ENCODE measurements around the gene FPR1. TPM values are rescaled to one million over a fixed set of nuclear protein-coding genes. Genes with fewer than 3 reads are reported as not detected.
"Not testable (repeated sequence)": the region's sequence is repeated elsewhere in the genome, so short reads cannot be mapped to it uniquely, and the experiment has no call there.

Gene FPR1
- total RNA-seq, 1 donor from 2014 or later: not detected

GRCh38 chr19:51742789-51743188 is 8.9 kb downstream of the FPR1 start:
- Histone ChIP-seq H3K4me3 (ENCODE audit: insufficient read depth, low read depth, low read length) (no peak overlapping the region), H3K79me2 (ENCODE audit: insufficient read depth, low read length) (no peaks in the 10 kb centered on the region), H3K27me3 (ENCODE audit: insufficient read depth, low read length) (no peaks in the 10 kb centered on the region), H3K27ac (ENCODE audit: low read depth, low read length) (no peak overlapping the region), H3K4me1 (ENCODE audit: insufficient read depth, low read length) (no peaks in the 10 kb centered on the region), H2AFZ (ENCODE audit: low read depth, low read length) (no peak overlapping the region), H3K9ac (ENCODE audit: low read length) (no peak overlapping the region), H3K9me3 (ENCODE audit: insufficient read depth, low read depth, low read length) (peaks cover 9% of the 10 kb centered on the region), H4K20me1 (ENCODE audit: insufficient read depth, low read length) (no peaks in the 10 kb centered on the region), H3K4me2 (ENCODE audit: low read length) (no peak overlapping the region), H3K36me3 (ENCODE audit: insufficient read depth, low read length) (no peaks in the 10 kb centered on the region)
- FAIRE-seq (peak; percentile 76), DNase-seq (ENCODE audit: low read depth) (peak; percentile 81)
- peaks cover 4% of the 10 kb centered on the region for H3K4me1 Mint-ChIP-seq (ENCODE audit: low read depth, unreplicated experiment)
- TF ChIP-seq EZH2 (IDR thresholded peaks at IDR 0.05; ENCODE audit: insufficient read depth, low read length) (no peak), CTCF (IDR thresholded peaks at IDR 0.05; ENCODE audit: insufficient read depth, low read depth, low read length) (no peak)
- peaks cover 16% of the 10 kb centered on the region for H3K9me3 Mint-ChIP-seq (ENCODE audit: unreplicated experiment)
- H3K36me3 Mint-ChIP-seq (ENCODE audit: low read depth, unreplicated experiment): no peaks in the 10 kb centered on the region
- peaks cover 5% of the 10 kb centered on the region for H3K27me3 Mint-ChIP-seq (ENCODE audit: low read depth, unreplicated experiment)
- H3K27ac Mint-ChIP-seq (ENCODE audit: unreplicated experiment): no peak overlapping the region
- no peak overlapping the region for H3K4me3 Mint-ChIP-seq (ENCODE audit: unreplicated experiment)

- H3K27ac ChIP-seq (ENCODE audit: low read depth, low read length): no peak overlapping the region
- H3K27ac Mint-ChIP-seq (ENCODE audit: unreplicated experiment): no peak overlapping the region
- no peaks in the 10 kb centered on the region for H3K36me3 ChIP-seq (ENCODE audit: insufficient read depth, low read length)
- peaks cover 4% of the 10 kb centered on the region for H3K9me3 ChIP-seq (ENCODE audit: insufficient read depth, low read depth, low read length)
- no peak overlapping the region for H2AFZ ChIP-seq (ENCODE audit: low read depth, low read length)
- no peak overlapping the region for H3K9ac ChIP-seq (ENCODE audit: low read length)
- no peak overlapping the region for H3K4me2 ChIP-seq (ENCODE audit: low read length)
- FAIRE-seq: no peak
- no peaks in the 10 kb centered on the region for H3K79me2 ChIP-seq (ENCODE audit: insufficient read depth, low read length)
- H3K36me3 Mint-ChIP-seq (ENCODE audit: low read depth, unreplicated experiment): no peaks in the 10 kb centered on the region
- H3K27me3 Mint-ChIP-seq (ENCODE audit: low read depth, unreplicated experiment): peaks cover 7% of the 10 kb centered on the region
- no peak overlapping the region for H3K4me3 ChIP-seq (ENCODE audit: insufficient read depth, low read depth, low read length)
- no peaks in the 10 kb centered on the region for H3K4me1 ChIP-seq (ENCODE audit: insufficient read depth, low read length)
- H3K4me3 Mint-ChIP-seq (ENCODE audit: unreplicated experiment): no peak overlapping the region
- no peaks in the 10 kb centered on the region for H4K20me1 ChIP-seq (ENCODE audit: insufficient read depth, low read length)
- H3K9me3 Mint-ChIP-seq (ENCODE audit: unreplicated experiment): peaks cover 7% of the 10 kb centered on the region
- no peak for DNase-seq (ENCODE audit: low read depth)
- no peaks in the 10 kb centered on the region for H3K27me3 ChIP-seq (ENCODE audit: insufficient read depth, low read length)
- peaks cover 4% of the 10 kb centered on the region for H3K4me1 Mint-ChIP-seq (ENCODE audit: low read depth, unreplicated experiment)
- no peak for TF ChIP-seq EZH2 (IDR thresholded peaks at IDR 0.05; ENCODE audit: insufficient read depth, low read length)
- TF ChIP-seq CTCF (IDR thresholded peaks at IDR 0.05; ENCODE audit: insufficient read depth, low read depth, low read length): no peak
Measured at GRCh38 chr19:51740356-51740755, 11.3 kb downstream of the FPR1 start.

- no peak overlapping the region for H3K9ac ChIP-seq (ENCODE audit: low read length)
- H3K36me3 ChIP-seq (ENCODE audit: insufficient read depth, low read length): no peaks in the 10 kb centered on the region
- H3K27me3 ChIP-seq (ENCODE audit: insufficient read depth, low read length): no peaks in the 10 kb centered on the region
- Mint-ChIP-seq H3K4me1 (ENCODE audit: low read depth, unreplicated experiment) (peaks cover 4% of the 10 kb centered on the region), H3K36me3 (ENCODE audit: low read depth, unreplicated experiment) (no peaks in the 10 kb centered on the region), H3K4me3 (ENCODE audit: unreplicated experiment) (no peak overlapping the region), H3K27me3 (ENCODE audit: low read depth, unreplicated experiment) (peaks cover 7% of the 10 kb centered on the region), H3K27ac (ENCODE audit: unreplicated experiment) (no peak overlapping the region), H3K9me3 (ENCODE audit: unreplicated experiment) (peaks cover 7% of the 10 kb centered on the region)
- H3K9me3 ChIP-seq (ENCODE audit: insufficient read depth, low read depth, low read length): peaks cover 4% of the 10 kb centered on the region
- no peak overlapping the region for H3K4me3 ChIP-seq (ENCODE audit: insufficient read depth, low read depth, low read length)
- H3K4me2 ChIP-seq (ENCODE audit: low read length): no peak overlapping the region
- no peak overlapping the region for H3K27ac ChIP-seq (ENCODE audit: low read depth, low read length)
- TF ChIP-seq CTCF (IDR thresholded peaks at IDR 0.05; ENCODE audit: insufficient read depth, low read depth, low read length): no peak
- no peak for TF ChIP-seq EZH2 (IDR thresholded peaks at IDR 0.05; ENCODE audit: insufficient read depth, low read length)
- H3K79me2 ChIP-seq (ENCODE audit: insufficient read depth, low read length): no peaks in the 10 kb centered on the region
- H4K20me1 ChIP-seq (ENCODE audit: insufficient read depth, low read length): no peaks in the 10 kb centered on the region
- FAIRE-seq: no peak
- H2AFZ ChIP-seq (ENCODE audit: low read depth, low read length): no peak overlapping the region
- DNase-seq (ENCODE audit: low read depth): no peak
- H3K4me1 ChIP-seq (ENCODE audit: insufficient read depth, low read length): no peaks in the 10 kb centered on the region
Measured at GRCh38 chr19:51739466-51740213, 12.0 kb downstream of the FPR1 start.

GRCh38 chr19:51738523-51738922 is 13.2 kb downstream of the FPR1 start:
- not testable (repeated sequence) for H3K4me1 ChIP-seq (ENCODE audit: insufficient read depth, low read length); H3K27me3 Mint-ChIP-seq (ENCODE audit: low read depth, unreplicated experiment); H4K20me1 ChIP-seq (ENCODE audit: insufficient read depth, low read length); H2AFZ ChIP-seq (ENCODE audit: low read depth, low read length); H3K4me3 ChIP-seq (ENCODE audit: insufficient read depth, low read depth, low read length); H3K9me3 ChIP-seq (ENCODE audit: insufficient read depth, low read depth, low read length); H3K36me3 Mint-ChIP-seq (ENCODE audit: low read depth, unreplicated experiment); H3K4me1 Mint-ChIP-seq (ENCODE audit: low read depth, unreplicated experiment); H3K4me2 ChIP-seq (ENCODE audit: low read length); H3K79me2 ChIP-seq (ENCODE audit: insufficient read depth, low read length); H3K4me3 Mint-ChIP-seq (ENCODE audit: unreplicated experiment); H3K27ac Mint-ChIP-seq (ENCODE audit: unreplicated experiment); H3K36me3 ChIP-seq (ENCODE audit: insufficient read depth, low read length); H3K9me3 Mint-ChIP-seq (ENCODE audit: unreplicated experiment); FAIRE-seq; DNase-seq (ENCODE audit: low read depth); H3K27ac ChIP-seq (ENCODE audit: low read depth, low read length); H3K27me3 ChIP-seq (ENCODE audit: insufficient read depth, low read length); H3K9ac ChIP-seq (ENCODE audit: low read length)
